Fibroblast of mammary gland (primary cell): ENCODE results near the gene PTPRM.

Experiments
- DNase-seq: peaks from one replicate; pipeline ENCODE4 v3.0.0-alpha.2; 2010; ENCODE audit warnings: low read depth
- H3K4me3 ChIP-seq: 2 replicates; pipeline ENCODE4 v1.5.1; 2011; ENCODE audit warnings: low read depth, mild to moderate bottlenecking, low read length, moderate library complexity; ENCODE audit not compliant: control insufficient read depth
- CTCF ChIP-seq: conservative IDR thresholded peaks from 2 replicates; pipeline ENCODE4 v1.5.1; 2011; ENCODE audit warnings: low read depth, low read length, inconsistent platforms; ENCODE audit not compliant: control insufficient read depth, insufficient read depth

The PTPRM gene

GRCh38 chr18:7980656-7981055 lies 413.5 kb downstream of the PTPRM start:
- no peak overlapping the region for H3K4me3 ChIP-seq
- peak; percentile 10 for DNase-seq
- no peak for TF ChIP-seq CTCF

- peak; percentile 21 for DNase-seq
- H3K4me3 ChIP-seq, result no peak overlapping the region
- TF ChIP-seq CTCF, result no peak
Observed at GRCh38 chr18:7982216-7982615, 415.1 kb downstream of the PTPRM start.

- H3K4me3 ChIP-seq, result no peak overlapping the region
- TF ChIP-seq CTCF, result no peak
- peak; percentile 89 for DNase-seq
Observed at GRCh38 chr18:7987284-7987976, 420.3 kb downstream of the PTPRM start.

- no peak overlapping the region for H3K4me3 ChIP-seq
- no peak for TF ChIP-seq CTCF
- DNase-seq, result no peak
Observed at GRCh38 chr18:7990670-7991069, 423.6 kb downstream of the PTPRM start.

- H3K4me3 ChIP-seq, result no peak overlapping the region
- TF ChIP-seq CTCF, result no peak
- peak; percentile 56 for DNase-seq
Observed at GRCh38 chr18:8001711-8002301, 434.7 kb downstream of the PTPRM start.

- no peak for TF ChIP-seq CTCF
- no peak overlapping the region for H3K4me3 ChIP-seq
- peak; percentile 80 for DNase-seq
Observed at GRCh38 chr18:8003878-8004675, 437.0 kb downstream of the PTPRM start.
